Activated T-helper 2 cell treated with anti-CD3 and anti-CD28 coated beads, Interferon-gamma antibody, Interleukin-2, Interleukin-4, amounts not matched to agents 10 μg/mL and 5 μg/mL and 100 μg/mL, durations not matched to agents 14 hours and 24 hours and 36 hours (primary cell): ENCODE measurements around the gene ZNF367. TPM values are rescaled to one million over a fixed set of nuclear protein-coding genes. Genes with fewer than 3 reads are reported as not detected.

Experiments used
- total RNA-seq: library from RNA; stranded (reverse); gene quantifications from 2 replicates; pipeline ENCODE4 v1.2.3, GENCODE V29; 2022

Gene ZNF367
- total RNA-seq, 1 donor from 2014 or later: 19.6 TPM

Other genes with a start within 250 kb of the ZNF367 start
- not detected in 2 replicates for gene HSD17B3, start 116.2 kb downstream of the ZNF367 start, total RNA-seq
- gene SLC35D2, start 34.7 kb downstream of the ZNF367 start, total RNA-seq: 7.0 and 8.0 TPM in 2 replicates
- gene HABP4, start 31.8 kb upstream of the ZNF367 start, total RNA-seq: 14.3 and 14.4 TPM in 2 replicates
- gene CDC14B, start 201.5 kb upstream of the ZNF367 start, total RNA-seq: 6.5 and 6.9 TPM in 2 replicates
- gene PRXL2C, start 236.9 kb upstream of the ZNF367 start, total RNA-seq: 11.1 and 13.8 TPM in 2 replicates